ENCODE data around the gene FADS2.
A peak's percentile ranks its signal among the peaks of the same experiment; 100 is the strongest.

Gene FADS2

GRCh38 chr11:61795876-61796526 is 32.1 kb upstream of the FADS2 start:
- DNase-seq: no peak

GRCh38 chr11:61797263-61797944 is 30.7 kb upstream of the FADS2 start:
- peak; percentile 83 for DNase-seq

- no peak for DNase-seq
These were observed 28.3 kb upstream of the FADS2 start for GRCh38 chr11:61799665-61800284.

DNA sequence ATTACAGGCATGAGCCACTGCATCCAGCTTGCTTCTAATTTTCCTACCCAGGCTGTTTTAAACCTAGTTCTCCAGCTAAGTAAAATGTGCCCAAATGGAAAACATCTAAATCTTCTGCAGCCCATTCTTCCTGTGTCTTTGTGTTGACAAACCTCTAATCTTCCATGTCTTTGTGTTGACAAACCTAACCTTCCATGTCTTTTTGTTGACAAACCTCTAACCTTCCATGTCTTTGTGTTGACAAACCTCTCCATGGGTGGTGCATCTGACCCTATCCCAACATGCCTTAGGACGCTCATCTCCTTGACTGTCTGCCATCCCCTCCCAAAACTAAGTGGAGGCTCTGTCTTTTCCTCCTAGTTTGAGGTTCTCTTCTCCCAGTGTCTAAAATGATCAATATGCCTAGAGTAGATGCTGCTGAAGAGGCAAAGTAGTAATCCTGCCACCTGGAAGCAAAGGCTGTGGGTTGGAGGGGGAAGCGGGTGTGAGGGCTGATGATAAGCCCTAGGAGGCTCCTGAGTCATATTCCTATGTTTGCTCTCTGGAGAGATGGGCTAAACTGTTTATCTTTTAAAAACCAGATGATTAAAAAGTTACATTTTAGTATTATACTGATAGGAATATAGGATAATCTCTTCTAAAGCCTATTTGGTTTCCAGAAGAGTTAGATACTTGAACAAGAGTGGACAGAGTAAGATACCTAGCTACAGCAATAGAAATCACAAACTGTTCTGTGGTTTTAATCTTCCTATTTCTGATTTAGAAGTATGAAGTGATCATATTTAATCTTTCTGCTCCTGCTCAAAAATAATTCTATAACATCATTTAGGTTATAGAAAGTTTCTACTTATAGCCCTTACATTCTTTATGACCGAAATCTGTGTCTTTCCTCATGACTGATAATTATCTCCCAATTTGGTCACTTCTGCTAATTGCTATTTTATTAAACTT is 27.5 kb upstream of the FADS2 start:
- DNase-seq: no peak

- no peak for DNase-seq
These were observed 25.5 kb upstream of the FADS2 start for GRCh38 chr11:61802605-61803004.

- DNase-seq: no peak
These were observed 24.0 kb upstream of the FADS2 start for GRCh38 chr11:61803889-61804647.

- DNase-seq: no peak
These were observed 23.0 kb upstream of the FADS2 start for GRCh38 chr11:61805146-61805545.

- DNase-seq: no peak
These were observed 21.3 kb upstream of the FADS2 start for GRCh38 chr11:61806785-61807184.

DNA sequence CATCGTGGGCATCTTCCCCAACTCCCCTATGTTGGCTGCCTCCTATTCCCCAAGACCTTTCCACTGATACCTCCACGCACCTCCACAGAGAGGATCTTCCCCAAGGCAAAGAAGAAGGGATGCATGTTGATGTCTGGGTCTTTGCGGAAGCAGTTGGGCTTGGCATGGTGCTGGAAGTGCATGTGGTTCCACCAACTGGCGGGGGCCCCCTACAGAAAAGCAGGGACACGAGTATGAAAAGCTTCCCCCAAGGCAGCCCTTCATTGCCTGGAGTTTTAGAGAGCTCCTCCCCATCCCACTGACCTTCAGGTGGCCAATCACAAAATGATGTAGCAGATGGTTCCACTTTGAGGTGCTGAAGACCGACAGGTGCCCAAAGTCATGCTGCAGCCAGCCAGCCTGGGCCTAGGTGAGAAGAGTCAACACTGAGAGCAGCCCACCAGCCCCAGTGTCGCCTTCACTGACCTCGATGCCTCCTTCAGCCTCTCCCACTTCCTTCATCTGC is 17.4 kb upstream of the FADS2 start:
- no peak for DNase-seq

- DNase-seq: no peak
These were observed 16.3 kb upstream of the FADS2 start for GRCh38 chr11:61811831-61812230.

- no peak for DNase-seq
These were observed 15.2 kb upstream of the FADS2 start for GRCh38 chr11:61812736-61813411.

DNA sequence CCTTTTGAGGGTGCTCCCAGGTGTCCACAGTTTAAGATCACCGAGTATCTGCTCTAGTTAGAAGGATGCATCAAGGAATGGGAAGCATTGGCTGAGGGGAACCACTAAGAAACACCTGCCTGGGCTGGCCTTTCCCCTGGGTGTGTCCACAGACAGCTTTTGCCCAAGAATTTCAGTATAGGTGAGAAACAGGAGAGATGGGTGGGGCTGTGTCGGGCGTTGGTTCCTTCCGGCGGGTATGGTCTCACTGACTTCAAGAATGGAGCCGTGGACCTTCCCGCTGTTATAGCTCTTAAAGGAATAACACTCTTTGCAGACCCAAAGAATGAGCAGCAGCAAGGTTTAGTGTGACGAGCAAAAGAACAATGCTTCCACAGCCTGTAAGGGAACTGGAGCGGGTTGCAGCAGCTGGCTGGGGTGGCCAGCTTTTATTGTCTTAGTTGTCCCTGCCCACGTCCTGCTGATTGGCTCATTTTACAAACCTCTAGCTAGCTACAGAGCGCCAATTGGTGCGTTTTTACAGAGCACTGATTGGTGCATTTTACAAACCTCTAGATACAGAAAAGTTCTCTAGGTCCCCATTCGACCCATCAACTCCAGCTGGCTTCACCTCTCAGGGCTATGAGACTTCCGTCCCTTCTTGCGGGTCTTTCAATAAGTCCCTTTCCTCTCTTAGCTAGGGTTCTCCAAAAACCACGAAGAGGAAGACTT is 13.7 kb upstream of the FADS2 start:
- DNase-seq: peak; percentile 8

DNA sequence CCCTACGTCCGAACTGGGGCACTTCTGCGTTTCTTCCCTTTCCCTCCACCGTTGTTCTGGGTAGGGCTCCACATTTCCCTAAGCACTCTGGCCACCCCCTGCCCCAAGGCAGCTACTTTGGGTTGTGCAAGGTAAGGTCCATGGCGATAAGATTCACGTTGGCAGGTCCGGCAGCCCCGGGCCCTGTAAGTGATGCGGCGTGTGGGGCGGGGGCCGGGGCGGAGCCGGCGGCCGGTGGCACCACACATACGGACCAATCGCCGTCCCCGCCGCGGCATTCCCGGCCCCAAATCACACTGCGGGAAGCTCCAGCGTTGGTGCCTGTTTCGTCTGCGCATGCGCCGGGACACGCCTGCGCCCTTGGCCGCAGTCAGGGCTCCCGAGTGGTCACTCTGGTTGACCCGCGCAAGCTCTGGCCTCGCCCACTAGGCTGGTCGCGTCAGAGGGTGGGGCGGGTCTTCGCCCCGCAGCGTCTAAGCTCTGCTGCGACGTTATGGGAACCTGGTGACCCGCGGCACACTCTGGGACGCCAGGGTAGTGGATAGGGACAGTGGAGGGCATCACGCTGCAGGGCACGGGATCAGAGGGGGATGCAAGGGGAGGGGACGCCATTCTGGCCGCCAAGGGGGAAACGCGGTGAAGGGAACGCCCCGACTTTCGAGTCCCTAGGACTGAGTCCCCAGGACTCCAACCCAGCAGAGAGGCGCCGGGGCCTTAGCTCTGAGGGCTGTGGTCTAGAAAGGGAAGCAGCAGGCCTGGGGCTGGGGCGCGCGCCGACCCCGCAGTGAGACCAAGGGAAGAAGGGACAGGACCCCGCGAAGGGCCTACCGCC is 12.9 kb upstream of the FADS2 start:
- peak; percentile 79 for DNase-seq

- DNase-seq: peak; percentile 78
These were observed 12.0 kb upstream of the FADS2 start for GRCh38 chr11:61815790-61816735.

DNA sequence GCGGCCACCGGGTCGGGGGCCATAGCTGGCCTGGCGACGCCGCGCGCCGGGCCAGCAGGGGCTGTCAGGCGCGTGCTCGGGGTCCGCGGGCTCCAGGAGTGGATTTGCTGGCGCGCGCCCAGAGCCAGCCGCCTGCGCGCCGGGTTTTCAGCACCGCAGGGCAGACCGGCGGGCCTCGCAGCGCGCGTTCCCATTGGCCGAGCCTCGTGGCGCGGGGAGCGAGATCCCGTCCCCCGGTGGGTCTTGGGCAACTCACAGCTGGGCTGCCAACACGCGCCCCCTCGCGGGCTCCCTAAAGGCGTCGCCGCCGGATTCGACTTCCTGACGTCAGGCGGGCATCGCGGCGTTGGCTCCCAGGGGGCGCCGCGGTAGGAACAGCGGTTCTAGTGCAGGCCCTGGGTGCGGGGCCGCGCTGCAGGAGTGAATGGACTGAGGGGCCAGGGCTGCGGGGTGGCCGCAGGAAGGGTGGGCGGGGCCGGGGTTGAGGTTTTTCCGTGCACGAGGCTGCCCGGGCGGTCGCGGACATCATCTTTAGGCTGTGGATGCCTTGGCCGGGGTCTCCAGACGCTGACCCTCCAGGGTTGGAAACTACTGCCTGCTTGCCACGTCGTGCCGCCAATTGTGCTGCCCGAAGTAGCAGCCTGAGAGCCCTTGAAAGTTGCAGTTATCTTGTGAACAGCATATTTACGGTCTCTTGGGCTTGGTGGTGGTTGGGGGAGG is 11.2 kb upstream of the FADS2 start, which contains the start of gene FADS1:
Gene FADS1 (minus strand): TSS at position 268 of the 720 bp plus-strand sequence. CDS start 74 bp downstream, at position 194.
- DNase-seq: peak; percentile 89

- no peak for DNase-seq
These were observed 10.5 kb upstream of the FADS2 start for GRCh38 chr11:61817471-61818202.

GRCh38 chr11:61820174-61820573 is 7.9 kb upstream of the FADS2 start:
- no peak for DNase-seq
